Karpas-422 (cell line): ENCODE measurements around the gene IRX1. TPM values are rescaled to one million over a fixed set of nuclear protein-coding genes. Genes with fewer than 3 reads are reported as not detected.

ENCODE experiments used
- DNase-seq: peaks from one replicate; pipeline ENCODE4 v3.0.0-alpha.2; 2015
- H2AFZ ChIP-seq: fragments of 200-600 bp; sonication (generic); 2 replicates; pipeline ENCODE4 v1.6.1; 2014; ENCODE audit warnings: antibody characterized with exemption, low read length, mixed read lengths
- H3K27ac ChIP-seq: fragments of 200-600 bp; sonication (generic); 2 replicates; pipeline ENCODE4 v1.5.1; 2014; ENCODE audit warnings: mild to moderate bottlenecking, low read length, moderate library complexity
- H3K27me3 ChIP-seq: fragments of 200-600 bp; sonication (generic); 2 replicates; pipeline ENCODE4 v1.6.1; 2014; ENCODE audit warnings: low read length, mixed read lengths
- H3K36me3 ChIP-seq: fragments of 200-600 bp; sonication (generic); 2 replicates; pipeline ENCODE4 v1.6.1; 2014; ENCODE audit warnings: low read length, mixed read lengths; ENCODE audit not compliant: insufficient read depth
- H3K4me1 ChIP-seq: fragments of 200-600 bp; sonication (generic); 2 replicates; pipeline ENCODE4 v1.6.1; 2014; ENCODE audit warnings: mild to moderate bottlenecking, low read length, mixed read lengths
- H3K4me2 ChIP-seq: fragments of 200-600 bp; sonication (generic); 2 replicates; pipeline ENCODE4 v1.6.1; 2014; ENCODE audit warnings: low read length, low read depth, mild to moderate bottlenecking; ENCODE audit not compliant: poor library complexity, severe bottlenecking
- H3K4me3 ChIP-seq: fragments of 200-600 bp; sonication (generic); 2 replicates; pipeline ENCODE4 v1.5.1; 2014; ENCODE audit warnings: mild to moderate bottlenecking, antibody characterized with exemption, low read length, mixed read lengths
- H3K79me2 ChIP-seq: fragments of 200-600 bp; sonication (generic); 2 replicates; pipeline ENCODE4 v1.6.1; 2014; ENCODE audit warnings: mild to moderate bottlenecking, low read length, mixed read lengths
- H3K9ac ChIP-seq: fragments of 200-600 bp; sonication (generic); 2 replicates; pipeline ENCODE4 v1.6.0; 2014; ENCODE audit warnings: low read length
- H3K9me2 ChIP-seq: fragments of 200-600 bp; sonication (generic), shearing (Covaris generic); replicated peaks from 2 replicates; pipeline ENCODE4 v1.6.0; 2014; ENCODE audit warnings: mild to moderate bottlenecking, low read length, moderate library complexity; ENCODE audit not compliant: insufficient read depth
- H3K9me3 ChIP-seq: fragments of 300-700, 200-600 bp; sonication (generic); 2 replicates; pipeline ENCODE4 v1.6.1; 2014; ENCODE audit warnings: low read length, mixed read lengths
- H4K20me1 ChIP-seq: fragments of 200-600 bp; sonication (generic); 2 replicates; pipeline ENCODE4 v1.6.1; 2014; ENCODE audit warnings: mild to moderate bottlenecking, antibody characterized with exemption, low read length, low read depth; ENCODE audit not compliant: insufficient read depth
- total RNA-seq: library from RNA; depleted of rRNA; stranded (reverse); fragments of >200 nt; shearing (Covaris generic); gene quantifications from 2 replicates; pipeline ENCODE4 v1.2.3, GENCODE V29; 2014; ENCODE audit warnings: low replicate concordance

IRX1 gene
- total RNA-seq, 1 experiment from 2014 or later, result not detected

- no peak overlapping the region for H3K27ac ChIP-seq
- H3K9me2 ChIP-seq, result no peaks in the 10 kb centered on the region
- no peaks in the 10 kb centered on the region for H3K4me1 ChIP-seq
- no peaks in the 10 kb centered on the region for H3K79me2 ChIP-seq
- no peak overlapping the region for H3K4me3 ChIP-seq
- no peak for DNase-seq
- no peak overlapping the region for H3K9ac ChIP-seq
- peaks cover 8% of the 10 kb centered on the region for H3K9me3 ChIP-seq
- H3K4me2 ChIP-seq, result no peak overlapping the region
- no peaks in the 10 kb centered on the region for H3K27me3 ChIP-seq
- H3K36me3 ChIP-seq, result no peaks in the 10 kb centered on the region
- H4K20me1 ChIP-seq, result no peaks in the 10 kb centered on the region
- no peak overlapping the region for H2AFZ ChIP-seq
These were observed 3.3 kb upstream of the IRX1 start for GRCh38 chr5:3592298-3592697.

DNA sequence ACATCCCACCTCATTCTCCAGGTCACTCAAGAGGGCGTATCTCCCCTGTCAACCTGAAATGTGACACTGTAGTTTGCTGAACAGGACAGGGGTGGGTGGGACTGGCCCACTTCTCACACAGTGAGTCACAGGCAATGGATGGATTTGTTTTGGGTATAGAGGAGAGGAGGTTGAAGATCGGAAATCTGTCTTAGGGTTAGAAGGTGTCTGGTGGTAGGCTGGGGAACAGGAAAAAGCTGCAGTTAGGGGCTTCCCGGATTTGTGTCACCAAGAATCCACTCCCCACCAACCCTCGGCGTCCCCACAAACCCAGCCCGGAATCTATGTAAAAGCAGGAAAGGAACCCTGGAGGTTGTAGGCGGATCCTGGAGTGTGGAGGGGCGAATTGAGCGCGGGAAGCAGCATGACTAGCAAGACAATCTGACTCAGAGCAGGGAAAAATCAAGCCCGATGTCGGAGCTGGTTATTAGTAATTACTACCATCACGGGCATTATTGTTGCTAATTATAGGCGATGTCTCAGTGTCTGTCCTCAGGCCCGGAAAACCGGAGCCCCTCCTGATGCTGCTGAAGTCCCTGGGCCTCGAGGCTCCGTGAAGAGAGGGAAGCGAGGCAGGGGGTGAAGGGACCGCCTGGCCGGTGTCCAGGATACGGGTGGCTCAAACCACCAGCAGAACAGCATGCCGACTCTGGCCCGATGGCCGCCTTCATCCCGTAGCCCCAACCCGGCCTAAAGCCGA is 1.7 kb upstream of the IRX1 start:
- H3K9me2 ChIP-seq, result no peaks in the 10 kb centered on the region
- no peak overlapping the region for H3K9ac ChIP-seq
- no peak for DNase-seq
- H3K27ac ChIP-seq, result no peak overlapping the region
- no peak overlapping the region for H3K4me2 ChIP-seq
- H4K20me1 ChIP-seq, result no peaks in the 10 kb centered on the region
- no peaks in the 10 kb centered on the region for H3K4me1 ChIP-seq
- H3K4me3 ChIP-seq, result no peak overlapping the region
- H3K79me2 ChIP-seq, result no peaks in the 10 kb centered on the region
- no peaks in the 10 kb centered on the region for H3K36me3 ChIP-seq
- H2AFZ ChIP-seq, result no peak overlapping the region
- H3K27me3 ChIP-seq, result no peaks in the 10 kb centered on the region
- H3K9me3 ChIP-seq, result peaks cover 5% of the 10 kb centered on the region

DNA sequence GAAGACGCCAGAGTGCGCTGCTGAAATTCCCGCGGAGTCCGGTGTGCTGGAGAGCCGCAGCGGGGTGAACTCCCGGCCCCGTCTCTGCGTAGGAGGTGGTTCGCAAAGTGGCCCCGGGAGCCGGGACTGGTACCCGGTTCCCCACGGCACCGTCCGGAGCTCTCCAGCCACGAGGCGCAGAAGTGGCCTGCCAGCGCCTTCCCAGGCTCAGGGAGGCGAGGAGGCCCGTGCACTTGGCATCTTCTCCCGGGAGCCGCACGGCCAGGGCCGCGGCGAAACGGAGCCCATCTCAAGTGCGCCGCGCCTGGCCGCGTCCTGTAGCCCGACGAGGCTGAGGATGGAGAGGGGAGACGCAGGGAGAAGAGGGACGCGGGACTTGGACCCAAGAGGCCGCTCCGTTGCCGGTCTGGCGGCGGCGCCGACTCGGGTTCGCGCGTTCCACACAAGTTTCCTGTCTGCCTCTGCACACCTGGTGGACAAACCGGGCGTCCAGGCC is 1.1 kb upstream of the IRX1 start:
- H3K36me3 ChIP-seq, result no peaks in the 10 kb centered on the region
- H3K9me3 ChIP-seq, result peaks cover 5% of the 10 kb centered on the region
- no peaks in the 10 kb centered on the region for H4K20me1 ChIP-seq
- no peak for DNase-seq
- no peak overlapping the region for H3K9ac ChIP-seq
- H3K9me2 ChIP-seq, result no peaks in the 10 kb centered on the region
- no peak overlapping the region for H3K4me2 ChIP-seq
- no peak overlapping the region for H3K27ac ChIP-seq
- no peaks in the 10 kb centered on the region for H3K4me1 ChIP-seq
- no peaks in the 10 kb centered on the region for H3K27me3 ChIP-seq
- H3K79me2 ChIP-seq, result no peaks in the 10 kb centered on the region
- no peak overlapping the region for H2AFZ ChIP-seq
- H3K4me3 ChIP-seq, result no peak overlapping the region

DNA sequence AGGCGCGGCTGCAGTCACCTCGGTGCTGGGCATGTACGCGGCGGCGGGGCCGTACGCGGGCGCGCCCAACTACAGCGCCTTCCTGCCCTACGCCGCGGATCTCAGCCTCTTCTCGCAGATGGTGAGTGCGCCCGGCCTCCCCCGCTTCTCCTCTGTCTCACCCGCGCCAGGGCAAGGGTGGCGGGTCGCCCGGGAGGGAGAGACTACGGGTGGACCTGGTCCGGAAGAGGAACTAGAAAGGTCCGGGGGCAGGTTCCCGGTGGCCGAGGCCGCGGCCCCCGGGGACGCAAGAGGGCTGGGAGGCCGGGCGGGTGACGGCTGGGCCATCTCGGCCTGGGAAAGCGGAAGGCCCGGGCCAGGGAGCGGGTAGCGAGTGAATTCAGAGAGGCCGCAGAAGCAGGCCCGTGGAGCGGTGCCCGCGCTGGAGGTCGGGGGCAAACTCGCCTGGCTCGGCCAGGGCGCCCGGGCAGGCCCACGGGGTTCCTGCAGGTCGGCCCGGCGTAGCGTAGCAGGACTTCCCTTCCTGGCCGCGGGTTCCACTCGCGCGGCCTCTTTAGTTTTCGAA is 711 bp downstream of the IRX1 start:
- no peaks in the 10 kb centered on the region for H3K27me3 ChIP-seq
- DNase-seq, result no peak
- no peaks in the 10 kb centered on the region for H3K9me2 ChIP-seq
- H3K4me1 ChIP-seq, result no peaks in the 10 kb centered on the region
- no peaks in the 10 kb centered on the region for H4K20me1 ChIP-seq
- no peak overlapping the region for H3K9ac ChIP-seq
- no peak overlapping the region for H3K27ac ChIP-seq
- no peak overlapping the region for H3K4me2 ChIP-seq
- H3K36me3 ChIP-seq, result no peaks in the 10 kb centered on the region
- no peak overlapping the region for H3K4me3 ChIP-seq
- no peak overlapping the region for H2AFZ ChIP-seq
- H3K9me3 ChIP-seq, result peaks cover 5% of the 10 kb centered on the region
- H3K79me2 ChIP-seq, result no peaks in the 10 kb centered on the region

DNA sequence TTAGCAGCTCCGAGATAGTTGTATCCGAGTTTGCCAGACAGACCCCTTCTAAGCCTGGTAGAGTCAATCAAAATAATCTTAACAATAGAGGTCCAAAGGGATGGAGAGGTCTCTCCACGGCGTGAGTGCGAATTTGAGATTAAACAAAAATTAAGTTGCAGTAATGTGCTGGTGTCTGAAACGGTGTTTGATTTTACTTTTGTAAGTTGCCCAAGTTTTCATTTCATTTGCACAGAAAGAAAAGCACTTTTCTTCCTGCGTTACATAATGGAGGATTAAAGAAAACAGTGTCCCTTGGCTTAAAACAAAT is 1.2 kb downstream of the IRX1 start:
- Histone ChIP-seq H3K9me2 (no peaks in the 10 kb centered on the region), H3K4me1 (no peaks in the 10 kb centered on the region), H4K20me1 (no peaks in the 10 kb centered on the region), H3K79me2 (no peaks in the 10 kb centered on the region), H3K4me2 (no peak overlapping the region), H3K9ac (no peak overlapping the region), H3K27ac (no peak overlapping the region), H3K36me3 (no peaks in the 10 kb centered on the region), H2AFZ (no peak overlapping the region), H3K9me3 (peaks cover 5% of the 10 kb centered on the region), H3K27me3 (no peaks in the 10 kb centered on the region), H3K4me3 (no peak overlapping the region)
- DNase-seq, result no peak

GRCh38 chr5:3597167-3598007 is 1.8 kb downstream of the IRX1 start:
- Histone ChIP-seq H3K27ac (no peak overlapping the region), H3K4me2 (no peak overlapping the region), H3K9me3 (peaks cover 5% of the 10 kb centered on the region), H3K4me3 (no peak overlapping the region), H3K79me2 (no peaks in the 10 kb centered on the region), H3K9me2 (no peaks in the 10 kb centered on the region), H4K20me1 (no peaks in the 10 kb centered on the region), H3K4me1 (no peaks in the 10 kb centered on the region), H2AFZ (no peak overlapping the region), H3K36me3 (no peaks in the 10 kb centered on the region), H3K27me3 (no peaks in the 10 kb centered on the region), H3K9ac (no peak overlapping the region)
- no peak for DNase-seq

- Histone ChIP-seq H2AFZ (no peak overlapping the region), H3K4me3 (no peak overlapping the region), H3K4me1 (no peaks in the 10 kb centered on the region), H3K9me2 (no peaks in the 10 kb centered on the region), H3K4me2 (no peak overlapping the region), H3K79me2 (no peaks in the 10 kb centered on the region), H3K27me3 (no peaks in the 10 kb centered on the region), H3K9me3 (peaks cover 5% of the 10 kb centered on the region), H3K9ac (no peak overlapping the region), H4K20me1 (no peaks in the 10 kb centered on the region), H3K27ac (no peak overlapping the region), H3K36me3 (no peaks in the 10 kb centered on the region)
- DNase-seq, result no peak
These were observed 2.6 kb downstream of the IRX1 start for GRCh38 chr5:3598207-3598606.

DNA sequence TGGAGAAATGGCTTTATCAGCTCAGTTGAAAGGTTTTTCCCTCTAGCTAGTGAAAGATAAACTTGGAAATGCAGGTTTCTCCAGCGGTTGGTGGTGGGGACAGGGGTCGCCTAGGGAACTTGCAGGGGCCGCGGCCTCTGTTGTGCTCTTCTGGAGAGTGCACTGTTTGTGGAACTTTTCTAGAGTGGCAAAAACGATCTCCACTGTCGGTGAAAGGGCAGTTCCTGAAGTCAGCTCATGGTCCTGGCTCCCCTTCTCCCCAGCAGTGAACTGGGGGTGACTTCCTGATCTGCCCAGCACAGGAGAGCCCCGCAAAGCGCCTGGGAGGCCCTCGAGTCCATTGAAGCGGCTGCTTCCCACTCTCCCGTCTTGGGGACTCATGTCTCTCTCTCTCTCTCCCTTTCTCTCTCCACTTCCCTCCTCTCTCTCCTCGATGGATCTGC is 3.2 kb downstream of the IRX1 start:
- no peaks in the 10 kb centered on the region for H3K4me1 ChIP-seq
- no peak overlapping the region for H2AFZ ChIP-seq
- H3K9ac ChIP-seq, result no peak overlapping the region
- H3K27ac ChIP-seq, result no peak overlapping the region
- no peak for DNase-seq
- H3K9me2 ChIP-seq, result no peaks in the 10 kb centered on the region
- peaks cover 5% of the 10 kb centered on the region for H3K9me3 ChIP-seq
- no peaks in the 10 kb centered on the region for H3K79me2 ChIP-seq
- no peaks in the 10 kb centered on the region for H3K27me3 ChIP-seq
- H4K20me1 ChIP-seq, result no peaks in the 10 kb centered on the region
- H3K36me3 ChIP-seq, result no peaks in the 10 kb centered on the region
- no peak overlapping the region for H3K4me3 ChIP-seq
- no peak overlapping the region for H3K4me2 ChIP-seq
